ENCODE results near the gene UBASH3B.
"Not testable (repeated sequence)": the region's sequence is repeated elsewhere in the genome, so short reads cannot be mapped to it uniquely, and the experiment has no call there.

UBASH3B gene

GRCh38 chr11:122815900-122816299 is 160.4 kb downstream of the UBASH3B start:
- Histone ChIP-seq H3K4me3 (no peak overlapping the region), H3K36me3 (ENCODE audit: insufficient read depth, low read length) (no peaks in the 10 kb centered on the region), H3K9me3 (ENCODE audit: low read depth, low read length) (no peaks in the 10 kb centered on the region), H3K9ac (ENCODE audit: insufficient read length) (no peak overlapping the region), H3K27ac (no peak overlapping the region)
- TF ChIP-seq FOXP2 (optimal IDR thresholded peaks at IDR 0.05; ENCODE audit: control extremely low read depth, extremely low read length, insufficient read depth) (no peak), POLR2AphosphoS5 (IDR thresholded peaks at IDR 0.05; ENCODE audit: borderline replicate concordance, low read depth, low read length) (no peak), EZH2 (IDR thresholded peaks at IDR 0.05) (no peak)
- no peak for DNase-seq (ENCODE audit: low read depth, low spot score)

DNA sequence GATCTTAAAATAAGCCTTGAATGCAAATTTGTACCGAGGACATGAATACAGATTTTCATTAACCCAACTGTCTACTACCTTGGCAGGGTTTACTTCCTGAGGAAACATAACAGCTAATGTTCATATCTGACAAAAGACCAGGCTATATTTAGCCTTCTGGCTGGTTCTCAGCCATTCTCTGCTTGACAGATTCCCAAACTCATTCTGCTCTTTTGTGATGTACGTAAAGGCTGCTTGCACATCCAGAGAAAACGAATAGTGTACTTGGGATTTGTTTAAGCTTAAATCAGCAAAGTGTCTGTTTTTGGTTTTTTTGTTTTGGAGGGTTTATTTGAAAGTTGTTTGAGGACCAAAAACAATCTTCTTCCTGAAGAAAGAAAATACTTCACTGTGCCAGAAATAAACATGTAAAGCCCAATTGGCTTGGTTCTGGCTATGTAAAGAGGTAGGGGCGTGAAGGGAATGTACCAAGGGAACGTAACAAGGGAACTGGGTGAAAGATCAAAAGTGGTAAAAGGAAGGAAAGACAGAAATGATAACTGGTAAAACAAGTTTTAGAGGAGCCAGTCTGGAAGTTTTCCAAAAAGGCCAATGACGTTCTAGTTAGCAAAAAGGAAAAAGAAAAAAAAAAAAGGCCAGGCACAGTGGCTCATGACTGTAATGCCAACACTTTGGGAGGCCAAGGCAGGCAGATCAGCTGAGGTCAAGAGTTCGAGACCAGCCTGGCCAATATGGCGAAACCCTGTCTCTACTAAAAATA is 161.4 kb downstream of the UBASH3B start:
- no peak for TF ChIP-seq FOXP2 (optimal IDR thresholded peaks at IDR 0.05; ENCODE audit: control extremely low read depth, extremely low read length, insufficient read depth)
- no peak for TF ChIP-seq POLR2AphosphoS5 (IDR thresholded peaks at IDR 0.05; ENCODE audit: borderline replicate concordance, low read depth, low read length)
- no peak overlapping the region for H3K27ac ChIP-seq
- no peaks in the 10 kb centered on the region for H3K36me3 ChIP-seq (ENCODE audit: insufficient read depth, low read length)
- DNase-seq (ENCODE audit: low read depth, low spot score), result no peak
- H3K9ac ChIP-seq (ENCODE audit: insufficient read length), result no peak overlapping the region
- no peak overlapping the region for H3K4me3 ChIP-seq
- no peaks in the 10 kb centered on the region for H3K9me3 ChIP-seq (ENCODE audit: low read depth, low read length)

DNA sequence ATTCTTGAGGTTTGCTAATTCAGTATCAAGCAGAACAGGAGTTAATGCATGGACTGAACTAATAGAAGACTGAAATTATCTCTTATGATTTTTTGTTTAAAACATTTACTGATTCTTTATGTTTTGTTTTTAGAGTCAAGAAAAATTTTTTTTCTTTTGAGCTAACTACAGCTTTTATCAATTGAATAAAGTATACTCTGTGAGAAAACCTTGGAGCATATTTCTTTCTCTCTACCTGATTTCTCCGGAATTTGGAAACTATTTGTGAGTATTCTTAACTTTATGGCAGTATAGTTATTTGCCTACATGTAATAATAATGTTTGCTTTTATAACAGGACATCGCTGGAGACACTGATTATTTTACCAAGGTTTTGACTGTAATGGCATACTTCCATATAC is 164.6 kb downstream of the UBASH3B start:
- H3K9ac ChIP-seq (ENCODE audit: insufficient read length), result no peak overlapping the region
- H3K36me3 ChIP-seq (ENCODE audit: insufficient read depth, low read length), result no peaks in the 10 kb centered on the region
- TF ChIP-seq FOXP2 (optimal IDR thresholded peaks at IDR 0.05; ENCODE audit: control extremely low read depth, extremely low read length, insufficient read depth), result no peak
- no peak overlapping the region for H3K27ac ChIP-seq
- no peak overlapping the region for H3K4me3 ChIP-seq
- no peak for DNase-seq (ENCODE audit: low read depth, low spot score)
- no peaks in the 10 kb centered on the region for H3K9me3 ChIP-seq (ENCODE audit: low read depth, low read length)

DNA sequence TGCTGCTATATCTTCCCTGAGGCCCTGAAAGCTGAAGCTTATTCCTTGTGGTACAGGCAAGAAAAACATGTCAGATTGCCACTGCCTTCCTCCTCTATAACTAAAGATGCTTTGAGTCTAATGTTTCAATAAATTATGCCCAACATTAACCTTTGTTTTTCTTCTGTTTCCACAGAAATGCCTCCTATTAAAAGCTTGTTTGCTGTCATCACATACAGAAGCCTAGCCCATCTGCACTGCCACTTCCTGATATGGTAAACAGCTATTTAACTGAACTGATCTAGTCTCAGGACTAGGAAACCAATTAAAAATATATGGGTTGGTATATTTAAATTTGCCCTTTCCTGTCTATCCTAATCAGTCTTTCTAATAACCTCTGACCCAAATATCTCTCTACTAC is 165.6 kb downstream of the UBASH3B start:
- no peak for DNase-seq (ENCODE audit: low read depth, low spot score)
- Histone ChIP-seq H3K27ac (no peak overlapping the region), H3K9me3 (ENCODE audit: low read depth, low read length) (no peaks in the 10 kb centered on the region), H3K36me3 (ENCODE audit: insufficient read depth, low read length) (no peaks in the 10 kb centered on the region), H3K9ac (ENCODE audit: insufficient read length) (no peak overlapping the region), H3K4me3 (no peak overlapping the region)
- no peak for TF ChIP-seq FOXP2 (optimal IDR thresholded peaks at IDR 0.05; ENCODE audit: control extremely low read depth, extremely low read length, insufficient read depth)
- TF ChIP-seq EZH2 (IDR thresholded peaks at IDR 0.05), result no peak
- no peak for TF ChIP-seq POLR2AphosphoS5 (IDR thresholded peaks at IDR 0.05; ENCODE audit: borderline replicate concordance, low read depth, low read length)

DNA sequence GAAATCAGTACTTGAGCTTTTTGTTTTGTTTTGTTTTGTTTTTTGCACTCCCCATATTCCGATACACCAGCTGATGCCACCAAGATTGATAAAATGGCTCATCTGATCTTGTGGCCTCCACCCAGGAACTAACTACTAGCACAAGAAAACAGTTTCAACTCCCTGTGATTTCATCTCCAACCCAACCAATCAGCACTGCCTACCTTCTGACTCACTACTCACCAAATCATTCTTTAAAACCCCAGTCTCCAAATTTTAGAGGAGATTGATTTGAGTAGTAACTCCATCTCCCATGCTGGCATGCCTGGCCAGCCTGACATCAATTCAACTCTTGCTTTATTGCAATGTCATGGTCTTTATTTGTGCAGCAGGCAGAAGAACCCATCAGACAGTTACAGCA is 166.7 kb downstream of the UBASH3B start:
- Histone ChIP-seq H3K9me3 (ENCODE audit: low read depth, low read length) (no peaks in the 10 kb centered on the region), H3K4me3 (no peak overlapping the region), H3K27ac (no peak overlapping the region), H3K36me3 (ENCODE audit: insufficient read depth, low read length) (no peaks in the 10 kb centered on the region), H3K9ac (ENCODE audit: insufficient read length) (no peak overlapping the region)
- TF ChIP-seq POLR2AphosphoS5 (IDR thresholded peaks at IDR 0.05; ENCODE audit: borderline replicate concordance, low read depth, low read length) (no peak), EZH2 (IDR thresholded peaks at IDR 0.05) (no peak), FOXP2 (optimal IDR thresholded peaks at IDR 0.05; ENCODE audit: control extremely low read depth, extremely low read length, insufficient read depth) (no peak)
- no peak for DNase-seq (ENCODE audit: low read depth, low spot score)

DNA sequence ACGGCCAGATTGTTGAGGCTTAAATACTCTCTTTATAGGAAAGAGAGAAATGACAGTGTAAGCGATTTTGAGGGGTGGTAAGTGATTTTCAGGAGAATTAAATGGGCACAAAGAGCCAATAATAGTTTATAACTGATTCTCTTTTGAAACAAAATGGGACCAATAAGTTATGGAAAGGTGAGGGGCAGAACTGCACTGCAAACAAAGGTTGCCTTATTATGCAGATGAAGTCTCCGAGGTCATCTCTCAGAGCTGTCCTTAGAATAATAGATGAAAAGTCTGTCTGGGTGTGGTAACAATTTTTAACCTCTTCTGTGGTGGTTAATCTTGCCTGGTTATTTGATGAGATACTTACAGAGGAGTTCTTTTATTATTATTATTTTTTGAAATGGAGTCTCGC is 168.0 kb downstream of the UBASH3B start:
- H3K36me3 ChIP-seq (ENCODE audit: insufficient read depth, low read length), result no peaks in the 10 kb centered on the region
- no peak for DNase-seq (ENCODE audit: low read depth, low spot score)
- no peak overlapping the region for H3K27ac ChIP-seq
- no peak overlapping the region for H3K9ac ChIP-seq (ENCODE audit: insufficient read length)
- TF ChIP-seq POLR2AphosphoS5 (IDR thresholded peaks at IDR 0.05; ENCODE audit: borderline replicate concordance, low read depth, low read length), result no peak
- no peak for TF ChIP-seq EZH2 (IDR thresholded peaks at IDR 0.05)
- no peak for TF ChIP-seq FOXP2 (optimal IDR thresholded peaks at IDR 0.05; ENCODE audit: control extremely low read depth, extremely low read length, insufficient read depth)
- no peaks in the 10 kb centered on the region for H3K9me3 ChIP-seq (ENCODE audit: low read depth, low read length)
- no peak overlapping the region for H3K4me3 ChIP-seq

- H3K27ac ChIP-seq; H3K4me3 ChIP-seq; H3K9me3 ChIP-seq (ENCODE audit: low read depth, low read length); DNase-seq (ENCODE audit: low read depth, low spot score); H3K36me3 ChIP-seq (ENCODE audit: insufficient read depth, low read length); H3K9ac ChIP-seq (ENCODE audit: insufficient read length): not testable (repeated sequence)
Measured at GRCh38 chr11:122829371-122829770, 173.8 kb downstream of the UBASH3B start.

DNA sequence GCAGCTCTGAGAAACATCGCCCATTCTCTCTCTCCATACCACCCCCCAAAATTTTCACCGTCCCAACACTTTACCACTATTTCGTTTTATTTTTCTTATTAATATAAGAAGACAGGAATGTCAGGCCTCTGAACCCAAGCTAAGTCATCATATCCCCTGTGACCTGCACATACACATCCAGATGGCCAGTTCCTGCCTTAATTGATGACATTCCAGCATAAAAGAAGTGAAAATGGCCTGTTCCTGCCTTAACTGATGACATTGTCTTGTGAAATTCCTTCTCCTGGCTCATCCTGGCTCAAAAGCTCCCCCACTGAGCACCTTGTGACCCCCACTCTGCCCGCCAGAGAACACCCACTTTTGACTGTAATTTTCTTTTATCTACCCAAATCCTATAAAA is 176.8 kb downstream of the UBASH3B start:
- not testable (repeated sequence) for H3K36me3 ChIP-seq (ENCODE audit: insufficient read depth, low read length); H3K9me3 ChIP-seq (ENCODE audit: low read depth, low read length); DNase-seq (ENCODE audit: low read depth, low spot score); H3K4me3 ChIP-seq; H3K9ac ChIP-seq (ENCODE audit: insufficient read length); H3K27ac ChIP-seq

- H3K4me3 ChIP-seq, result no peak overlapping the region
- no peak overlapping the region for H3K9ac ChIP-seq (ENCODE audit: insufficient read length)
- H3K9me3 ChIP-seq (ENCODE audit: low read depth, low read length), result no peaks in the 10 kb centered on the region
- no peak overlapping the region for H3K27ac ChIP-seq
- TF ChIP-seq EZH2 (IDR thresholded peaks at IDR 0.05), result no peak
- TF ChIP-seq FOXP2 (optimal IDR thresholded peaks at IDR 0.05; ENCODE audit: control extremely low read depth, extremely low read length, insufficient read depth), result no peak
- no peak for TF ChIP-seq POLR2AphosphoS5 (IDR thresholded peaks at IDR 0.05; ENCODE audit: borderline replicate concordance, low read depth, low read length)
- no peak for DNase-seq (ENCODE audit: low read depth, low spot score)
- no peaks in the 10 kb centered on the region for H3K36me3 ChIP-seq (ENCODE audit: insufficient read depth, low read length)
Measured at GRCh38 chr11:122832721-122833470, 177.4 kb downstream of the UBASH3B start.
